Measurements from ENCODE around the gene PIGZ.
A peak's percentile ranks its signal among the peaks of the same experiment; 100 is the strongest.

PIGZ gene

DNA sequence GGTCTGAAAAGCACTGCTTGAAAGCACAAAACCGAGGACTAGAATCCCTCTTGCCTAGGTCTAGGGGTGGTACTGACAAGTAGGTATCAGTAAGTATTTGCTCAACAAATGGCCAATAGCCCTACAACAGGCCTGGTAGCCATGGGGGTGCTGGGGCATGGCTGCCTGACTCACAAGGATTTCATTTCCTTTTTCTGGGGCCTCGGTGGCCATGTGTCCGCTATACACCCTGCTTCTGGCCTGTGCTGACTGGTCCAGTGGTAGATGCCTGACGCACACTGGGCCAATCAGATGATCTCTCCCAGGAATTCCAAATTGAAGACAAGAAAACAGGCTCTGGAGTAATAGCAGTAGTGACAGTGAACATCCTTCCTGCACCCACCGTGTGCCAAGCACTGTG, 31.6 kb upstream of the PIGZ start:
- TF ChIP-seq ZFX (IDR thresholded peaks at IDR 0.05): no peak
- TF ChIP-seq, protein P1, sequence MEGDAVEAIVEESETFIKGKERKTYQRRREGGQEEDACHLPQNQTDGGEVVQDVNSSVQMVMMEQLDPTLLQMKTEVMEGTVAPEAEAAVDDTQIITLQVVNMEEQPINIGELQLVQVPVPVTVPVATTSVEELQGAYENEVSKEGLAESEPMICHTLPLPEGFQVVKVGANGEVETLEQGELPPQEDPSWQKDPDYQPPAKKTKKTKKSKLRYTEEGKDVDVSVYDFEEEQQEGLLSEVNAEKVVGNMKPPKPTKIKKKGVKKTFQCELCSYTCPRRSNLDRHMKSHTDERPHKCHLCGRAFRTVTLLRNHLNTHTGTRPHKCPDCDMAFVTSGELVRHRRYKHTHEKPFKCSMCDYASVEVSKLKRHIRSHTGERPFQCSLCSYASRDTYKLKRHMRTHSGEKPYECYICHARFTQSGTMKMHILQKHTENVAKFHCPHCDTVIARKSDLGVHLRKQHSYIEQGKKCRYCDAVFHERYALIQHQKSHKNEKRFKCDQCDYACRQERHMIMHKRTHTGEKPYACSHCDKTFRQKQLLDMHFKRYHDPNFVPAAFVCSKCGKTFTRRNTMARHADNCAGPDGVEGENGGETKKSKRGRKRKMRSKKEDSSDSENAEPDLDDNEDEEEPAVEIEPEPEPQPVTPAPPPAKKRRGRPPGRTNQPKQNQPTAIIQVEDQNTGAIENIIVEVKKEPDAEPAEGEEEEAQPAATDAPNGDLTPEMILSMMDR (conservative IDR thresholded peaks at IDR 0.05): no peak
- H3K27ac ChIP-seq: no peak overlapping the region

DNA sequence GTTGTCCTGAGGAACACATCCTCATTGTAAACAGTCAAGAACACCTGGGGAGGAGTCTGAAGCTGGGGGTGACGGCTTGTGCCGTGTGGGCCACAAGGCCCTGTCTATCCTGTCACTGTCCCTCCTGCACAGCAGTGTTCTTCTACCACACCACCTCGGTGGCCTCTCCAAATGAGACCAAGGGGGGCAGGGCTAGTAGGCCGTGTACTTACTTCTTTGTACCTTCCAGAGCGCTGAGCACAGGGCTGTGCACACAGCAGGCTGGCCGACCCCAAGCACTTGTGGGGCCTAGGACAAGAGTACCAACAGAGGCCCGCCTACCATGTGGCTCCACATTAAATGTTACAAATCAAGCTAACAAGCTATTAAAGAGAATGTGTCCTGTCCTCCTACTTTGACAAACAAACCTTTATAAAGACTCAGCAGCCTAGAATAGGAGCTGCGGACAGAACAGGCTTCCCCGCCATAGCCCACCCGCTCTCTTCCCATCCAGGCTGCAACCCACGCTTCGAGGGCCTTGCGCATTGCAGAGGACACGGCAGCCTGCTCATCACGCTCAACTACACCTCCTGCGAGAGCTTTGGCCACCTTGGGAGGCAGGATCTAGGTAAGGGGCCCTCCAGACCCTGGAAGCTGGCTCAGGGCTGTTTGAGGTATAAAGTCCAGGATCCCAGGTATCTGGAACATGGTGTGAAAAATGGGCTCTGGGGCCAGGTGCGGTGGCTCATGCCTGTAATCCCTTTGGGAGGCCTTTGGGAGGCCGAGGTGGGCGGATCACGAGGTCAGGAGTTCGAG, 30.5 kb upstream of the PIGZ start:
- TF ChIP-seq ZFX (IDR thresholded peaks at IDR 0.05): no peak
- TF ChIP-seq, protein P1 (conservative IDR thresholded peaks at IDR 0.05): no peak
- no peak overlapping the region for H3K27ac ChIP-seq

DNA sequence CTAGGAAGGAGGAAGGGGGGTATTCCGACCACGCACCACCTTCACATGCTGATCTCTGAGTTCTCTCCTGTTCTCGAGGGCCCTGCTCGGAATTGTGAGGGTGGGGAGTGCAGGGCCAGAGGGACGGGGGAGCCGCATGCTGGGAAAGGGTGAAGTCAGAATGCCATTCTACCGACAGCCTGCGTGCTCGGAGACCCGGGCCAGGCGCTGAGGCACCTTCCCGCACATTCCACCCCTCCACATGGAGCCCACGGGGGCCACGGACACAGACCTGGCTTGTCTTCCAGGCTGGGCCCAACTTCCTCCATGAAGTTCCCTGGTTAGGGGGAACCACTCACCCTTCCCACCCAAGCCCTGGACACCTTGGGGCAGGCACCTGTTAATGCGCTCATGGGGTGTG, 28.7 kb upstream of the PIGZ start:
- TF ChIP-seq, protein P1 (conservative IDR thresholded peaks at IDR 0.05): no peak
- TF ChIP-seq ZFX (IDR thresholded peaks at IDR 0.05): no peak

DNA sequence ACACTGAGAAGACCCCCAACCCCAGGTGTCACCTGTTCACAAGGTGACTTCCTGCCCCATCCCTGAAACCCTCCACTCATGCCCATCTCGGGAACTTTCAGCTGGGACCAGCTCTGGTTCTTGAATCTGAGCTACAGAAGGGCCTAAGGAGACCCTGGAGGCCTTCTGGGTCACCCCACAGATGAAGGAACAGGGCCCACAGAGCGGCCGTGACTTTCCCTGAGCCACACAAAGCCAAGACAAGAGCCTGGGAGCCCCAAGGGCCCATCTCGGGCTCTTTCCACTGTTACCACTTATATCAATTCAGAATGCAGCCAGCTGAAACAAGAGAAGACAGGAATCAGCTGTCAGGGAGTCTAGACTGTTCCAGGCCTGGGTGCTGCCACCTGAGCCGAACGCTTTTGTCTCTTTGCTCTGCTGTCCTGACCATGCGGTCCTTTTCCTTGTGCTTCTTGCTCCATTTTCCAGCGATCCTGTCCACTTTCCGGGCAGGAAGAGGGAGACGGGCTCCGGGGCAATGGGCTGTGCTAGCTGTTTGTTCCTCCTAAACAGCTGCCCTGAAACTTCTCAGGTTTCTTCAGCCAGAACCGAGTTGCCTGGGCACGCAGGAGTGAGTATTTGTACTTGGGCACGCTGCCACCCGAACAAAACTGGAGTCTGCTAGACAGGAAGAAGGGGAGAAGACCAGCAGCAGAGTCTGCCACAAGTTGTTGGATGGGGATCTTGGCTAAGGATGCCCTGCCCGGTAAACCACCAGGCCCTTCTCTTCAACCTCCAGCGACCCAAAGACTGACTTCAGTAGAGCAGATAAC, 28.0 kb upstream of the PIGZ start:
- no peak for TF ChIP-seq ZFX (IDR thresholded peaks at IDR 0.05)
- TF ChIP-seq, protein P1 (conservative IDR thresholded peaks at IDR 0.05): no peak
- peak overlapping the region; percentile 9; the same call in 1 of the 2 replicates for H3K27ac ChIP-seq

More for the DNA sequence above, 28.7 kb upstream of the PIGZ start:
- peak overlapping the region; percentile 9; the same call in 1 of the 2 replicates for H3K27ac ChIP-seq

DNA sequence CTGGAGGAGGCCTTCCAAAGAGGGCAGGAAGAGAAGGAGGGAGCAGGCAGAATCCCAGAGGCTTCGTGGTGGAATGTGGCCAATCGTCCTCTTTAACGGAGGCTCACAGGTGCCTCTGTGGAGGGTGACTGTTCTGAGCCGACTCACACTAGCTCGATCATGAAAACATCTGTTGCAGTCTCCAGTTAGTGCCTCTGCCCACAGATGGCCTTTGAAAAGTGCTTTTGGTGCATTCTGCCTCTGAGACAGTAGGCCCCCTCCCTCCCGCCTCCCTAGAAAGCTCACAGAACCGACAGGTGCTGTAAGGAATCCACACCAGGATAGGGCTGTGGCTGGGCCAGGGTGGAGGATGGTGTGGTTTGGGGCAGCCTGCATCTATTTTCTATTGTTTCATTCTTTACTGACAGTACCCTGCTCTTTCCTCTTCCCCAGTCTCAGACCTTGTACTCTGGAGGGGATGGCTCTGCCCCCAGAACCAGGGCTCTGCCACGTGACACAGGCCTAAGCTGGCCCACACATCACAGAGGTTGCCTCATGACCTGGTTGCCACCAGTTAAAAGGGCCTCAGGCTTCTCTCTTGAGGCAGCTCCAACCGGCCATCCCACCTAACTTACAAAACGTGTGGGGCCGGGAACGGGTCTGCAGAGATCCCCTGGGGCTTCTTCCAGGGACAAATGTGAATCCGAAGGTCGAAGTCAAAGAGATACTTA, 27.2 kb upstream of the PIGZ start:
- no peak overlapping the region for H3K27ac ChIP-seq
- no peak for TF ChIP-seq ZFX (IDR thresholded peaks at IDR 0.05)
- TF ChIP-seq, protein P1 (conservative IDR thresholded peaks at IDR 0.05): no peak

DNA sequence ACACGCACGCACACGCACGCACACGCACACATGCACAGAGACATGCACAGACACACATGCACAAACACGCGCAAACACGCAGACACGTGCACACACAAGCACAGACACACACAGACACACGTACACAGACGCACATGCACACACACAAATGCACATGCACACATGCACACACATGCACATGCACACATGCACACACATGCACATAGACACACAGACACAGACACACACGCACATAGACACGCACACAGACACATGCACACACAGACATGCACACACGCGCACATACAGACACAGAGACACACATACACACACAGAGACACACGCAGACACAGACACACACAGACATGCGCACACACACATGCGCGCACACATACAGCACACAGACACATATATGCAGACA, 26.4 kb upstream of the PIGZ start:
- no peak overlapping the region for H3K27ac ChIP-seq
- TF ChIP-seq, protein P1 (conservative IDR thresholded peaks at IDR 0.05): no peak
- no peak for TF ChIP-seq ZFX (IDR thresholded peaks at IDR 0.05)

All from C4-2B (cell line).